Mammary epithelial cell (primary cell): Measurements from ENCODE around the gene KCNG1.

Experiments used
- EZH2 ChIP-seq: IDR thresholded peaks from 2 replicates; pipeline ENCODE4 v1.6.1; 2012; ENCODE audit warnings: low read length, inconsistent platforms, borderline replicate concordance
- TF ChIP-seq, protein P1 (sequence below), 2 donors: IDR thresholded peaks in 1 of 2; conservative IDR thresholded peaks in 1 of 2; 2 replicates each; pipeline ENCODE4 v1.5.1; 2011 to 2012; ENCODE audit warnings: inconsistent platforms in 2 of 2, low read length in 2 of 2, mild to moderate bottlenecking in 2 of 2, control low read depth in 1 of 2, low read depth in 1 of 2; ENCODE audit not compliant: insufficient read depth in 1 of 2; ENCODE audit errors: extremely low read depth in 1 of 2

DNA sequence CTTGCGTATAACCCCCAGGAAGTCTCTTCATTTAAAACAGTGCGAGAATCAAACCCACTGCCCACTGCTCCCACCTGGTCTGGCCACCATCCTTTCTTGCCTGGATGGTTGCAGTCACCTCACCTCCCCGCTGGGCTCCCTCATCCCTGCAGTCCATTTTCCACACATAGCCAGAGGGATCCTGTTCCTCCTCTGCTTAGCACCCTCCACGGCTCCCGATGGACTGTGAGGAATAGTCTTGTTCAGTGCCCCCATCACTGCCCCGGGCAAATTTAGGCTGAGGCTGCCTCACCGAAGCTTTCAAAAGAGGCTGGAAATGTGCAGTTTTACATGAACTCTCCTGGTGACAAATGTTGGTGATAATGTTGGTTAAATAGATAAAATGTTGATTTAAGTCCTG lies 17.7 kb downstream of the KCNG1 start:
- TF ChIP-seq, protein P1, sequence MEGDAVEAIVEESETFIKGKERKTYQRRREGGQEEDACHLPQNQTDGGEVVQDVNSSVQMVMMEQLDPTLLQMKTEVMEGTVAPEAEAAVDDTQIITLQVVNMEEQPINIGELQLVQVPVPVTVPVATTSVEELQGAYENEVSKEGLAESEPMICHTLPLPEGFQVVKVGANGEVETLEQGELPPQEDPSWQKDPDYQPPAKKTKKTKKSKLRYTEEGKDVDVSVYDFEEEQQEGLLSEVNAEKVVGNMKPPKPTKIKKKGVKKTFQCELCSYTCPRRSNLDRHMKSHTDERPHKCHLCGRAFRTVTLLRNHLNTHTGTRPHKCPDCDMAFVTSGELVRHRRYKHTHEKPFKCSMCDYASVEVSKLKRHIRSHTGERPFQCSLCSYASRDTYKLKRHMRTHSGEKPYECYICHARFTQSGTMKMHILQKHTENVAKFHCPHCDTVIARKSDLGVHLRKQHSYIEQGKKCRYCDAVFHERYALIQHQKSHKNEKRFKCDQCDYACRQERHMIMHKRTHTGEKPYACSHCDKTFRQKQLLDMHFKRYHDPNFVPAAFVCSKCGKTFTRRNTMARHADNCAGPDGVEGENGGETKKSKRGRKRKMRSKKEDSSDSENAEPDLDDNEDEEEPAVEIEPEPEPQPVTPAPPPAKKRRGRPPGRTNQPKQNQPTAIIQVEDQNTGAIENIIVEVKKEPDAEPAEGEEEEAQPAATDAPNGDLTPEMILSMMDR (conservative IDR thresholded peaks at IDR 0.05 in 1 of 2, IDR thresholded peaks at IDR 0.05 in 1 of 2; ENCODE audit: extremely low read depth in 1 of 2, insufficient read depth in 1 of 2, low read depth in 1 of 2, low read length in 2 of 2) = no peak
- TF ChIP-seq EZH2 = no peak
